Measurements from ENCODE around the gene ARIH1.

ARIH1 gene

GRCh38 chr15:72487070-72487797 lies 13.1 kb downstream of the ARIH1 start:
- no peak for DNase-seq (ENCODE audit: low read depth)

GRCh38 chr15:72488558-72488957 lies 14.4 kb downstream of the ARIH1 start:
- no peak for DNase-seq (ENCODE audit: low read depth)

GRCh38 chr15:72489943-72490554 lies 15.9 kb downstream of the ARIH1 start:
- DNase-seq (ENCODE audit: low read depth), result no peak

GRCh38 chr15:72491768-72492167 lies 17.6 kb downstream of the ARIH1 start:
- DNase-seq (ENCODE audit: low read depth), result no peak

GRCh38 chr15:72492733-72493132 lies 18.6 kb downstream of the ARIH1 start:
- DNase-seq (ENCODE audit: low read depth), result no peak

GRCh38 chr15:72493220-72493619 lies 19.1 kb downstream of the ARIH1 start:
- DNase-seq (ENCODE audit: low read depth), result no peak

GRCh38 chr15:72495007-72495406 lies 20.9 kb downstream of the ARIH1 start:
- DNase-seq (ENCODE audit: low read depth), result no peak

- DNase-seq (ENCODE audit: low read depth), result no peak
These were observed 22.7 kb downstream of the ARIH1 start for GRCh38 chr15:72496783-72497182.

GRCh38 chr15:72497402-72497801 lies 23.3 kb downstream of the ARIH1 start:
- DNase-seq (ENCODE audit: low read depth), result no peak

- DNase-seq (ENCODE audit: low read depth), result no peak
These were observed 28.2 kb downstream of the ARIH1 start for GRCh38 chr15:72502220-72502809.

- no peak for DNase-seq (ENCODE audit: low read depth)
These were observed 29.0 kb downstream of the ARIH1 start for GRCh38 chr15:72503147-72503546.

GRCh38 chr15:72507402-72508092 lies 33.4 kb downstream of the ARIH1 start:
- DNase-seq (ENCODE audit: low read depth), result no peak

GRCh38 chr15:72509484-72509883 lies 35.4 kb downstream of the ARIH1 start:
- no peak for DNase-seq (ENCODE audit: low read depth)

- DNase-seq (ENCODE audit: low read depth), result no peak
These were observed 37.4 kb downstream of the ARIH1 start for GRCh38 chr15:72511536-72511935.

GRCh38 chr15:72515591-72516389 lies 41.7 kb downstream of the ARIH1 start:
- DNase-seq (ENCODE audit: low read depth), result no peak

GRCh38 chr15:72516777-72517176 lies 42.6 kb downstream of the ARIH1 start:
- DNase-seq (ENCODE audit: low read depth), result no peak

- DNase-seq (ENCODE audit: low read depth), result no peak
These were observed 47.6 kb downstream of the ARIH1 start for GRCh38 chr15:72521682-72522081.

- no peak for DNase-seq (ENCODE audit: low read depth)
These were observed 59.0 kb downstream of the ARIH1 start for GRCh38 chr15:72532991-72533601.

- no peak for DNase-seq (ENCODE audit: low read depth)
These were observed 60.4 kb downstream of the ARIH1 start for GRCh38 chr15:72534523-72534922.

GRCh38 chr15:72535911-72536310 lies 61.8 kb downstream of the ARIH1 start:
- no peak for DNase-seq (ENCODE audit: low read depth)

- no peak for DNase-seq (ENCODE audit: low read depth)
These were observed 62.4 kb downstream of the ARIH1 start for GRCh38 chr15:72536506-72536905.

- DNase-seq (ENCODE audit: low read depth), result no peak
These were observed 64.8 kb downstream of the ARIH1 start for GRCh38 chr15:72538931-72539330.
